B cell (primary cell): ENCODE measurements around the gene OOSP1. TPM values are rescaled to one million over a fixed set of nuclear protein-coding genes. Genes with fewer than 3 reads are reported as not detected.

Experiments
- ATAC-seq: fragments of 200-7000 bp; cut with Tn5 transposase; one replicate; pipeline ENCODE4 v1.10.0; 2021; ENCODE audit warnings: low read depth, mild to moderate bottlenecking, moderate number of reproducible peaks, moderate library complexity
- CTCF ChIA-PET: fragments of 350-600 bp; sonication (Branson Sonifier 250); formaldehyde crosslinking; loops from one replicate; lab custom pipeline; 2021; ENCODE audit warnings: antibody characterized with exemption, inconsistent platforms; lab: Charles Lee
- POLR2A ChIA-PET: fragments of 350-600 bp; sonication (Branson Sonifier 250); formaldehyde crosslinking; loops from one replicate; lab custom pipeline; 2021; ENCODE audit warnings: antibody characterized with exemption; lab: Charles Lee
- DNase-seq: peaks from one replicate; pipeline ENCODE4 v3.0.0; 2013
- H2AFZ ChIP-seq: 2 replicates; pipeline ENCODE4 v1.6.1; 2012; ENCODE audit warnings: mild to moderate bottlenecking, low read depth, low read length; ENCODE audit not compliant: insufficient read depth, poor library complexity, severe bottlenecking
- H3K27ac ChIP-seq, 2 donors: 1 replicate in 1 of 2; 2 replicates in 1 of 2; pipeline ENCODE4 v1.5.1; 2012 to 2013; ENCODE audit warnings: low read length in 2 of 2, mild to moderate bottlenecking in 2 of 2, moderate library complexity in 1 of 2
- H3K27me3 ChIP-seq, 4 experiments: fragments of 200-600 bp in 1 of 4; sonication (generic) in 1 of 4; replicated peaks in 1 of 4; 1 replicate in 2 of 4; 2 replicates in 2 of 4; pipeline versions ENCODE4 v1.6.1 to v1.7.0; 2013 to 2016; ENCODE audit warnings: low read length in 3 of 4, mild to moderate bottlenecking in 2 of 4, mixed read lengths in 1 of 4, moderate library complexity in 1 of 4; ENCODE audit not compliant: insufficient read depth in 4 of 4, control insufficient read depth in 3 of 4; ENCODE audit errors: control extremely low read depth in 1 of 4
- H3K36me3 ChIP-seq, 2 experiments: replicated peaks in 1 of 2; 1 replicate in 1 of 2; 2 replicates in 1 of 2; pipeline versions ENCODE4 v1.6.1 to v1.7.1; 2013; ENCODE audit warnings: low read length in 1 of 2; ENCODE audit not compliant: insufficient read depth in 2 of 2, control insufficient read depth in 1 of 2; ENCODE audit errors: control extremely low read depth in 1 of 2, extremely low read depth in 1 of 2
- H3K4me1 ChIP-seq, 2 donors: fragments of 200-600 bp in 1 of 2; sonication (generic) in 1 of 2; 1 replicate in 1 of 2; 2 replicates in 1 of 2; pipeline versions ENCODE4 v1.5.1 to v1.6.1; 2013 to 2017; ENCODE audit warnings: low read length in 2 of 2; ENCODE audit not compliant: control insufficient read depth in 2 of 2, insufficient read depth in 2 of 2
- H3K4me2 ChIP-seq: replicated peaks from 2 replicates; pipeline ENCODE3; 2012; ENCODE audit warnings: mild to moderate bottlenecking, low read depth, low read length; ENCODE audit not compliant: poor library complexity, severe bottlenecking
- H3K4me3 ChIP-seq, 5 experiments: fragments of 200-600 bp in 1 of 5; sonication (generic) in 1 of 5; 1 replicate in 3 of 5; 2 replicates in 2 of 5; pipeline versions ENCODE4 v1.5.1 to v1.7.0; 2011 to 2016; ENCODE audit warnings: low read length in 4 of 5, mild to moderate bottlenecking in 4 of 5, low read depth in 2 of 5, control low read depth in 1 of 5, moderate library complexity in 1 of 5; ENCODE audit not compliant: insufficient read depth in 1 of 5; ENCODE audit errors: control extremely low read depth in 1 of 5, extremely low read depth in 1 of 5
- H3K79me2 ChIP-seq: fragments of 200-600 bp; sonication (generic); one replicate; pipeline ENCODE4 v1.6.0; 2016; ENCODE audit warnings: low read length; ENCODE audit not compliant: control insufficient read depth, insufficient read depth
- H3K9ac ChIP-seq: fragments of 200-600 bp; sonication (generic); 2 replicates; pipeline ENCODE4 v1.6.1; 2017; ENCODE audit warnings: mild to moderate bottlenecking, low read length, moderate library complexity
- H3K9me3 ChIP-seq, 3 donors: one replicate each; pipeline versions ENCODE4 v1.6.1 to v1.7.1; 2013; ENCODE audit warnings: low read length in 2 of 3; ENCODE audit not compliant: control insufficient read depth in 2 of 3, insufficient read depth in 1 of 3; ENCODE audit errors: control extremely low read depth in 1 of 3
- H4K20me1 ChIP-seq: 2 replicates; pipeline ENCODE4 v1.6.0; 2012; ENCODE audit warnings: mild to moderate bottlenecking, low read length; ENCODE audit not compliant: insufficient read depth, control insufficient read depth, poor library complexity, severe bottlenecking
- H3K27ac Mint-ChIP-seq: one replicate; pipeline ENCODE4 v1.8.0; 2021; ENCODE audit warnings: mixed read lengths
- H3K27me3 Mint-ChIP-seq: one replicate; pipeline ENCODE4 v1.8.0; 2021; ENCODE audit warnings: mixed read lengths
- H3K4me1 Mint-ChIP-seq: one replicate; pipeline ENCODE4 v1.8.0; 2021; ENCODE audit warnings: mixed read lengths
- H3K4me3 Mint-ChIP-seq: one replicate; pipeline ENCODE4 v1.8.0; 2021; ENCODE audit warnings: mixed read lengths
- H3K9me3 Mint-ChIP-seq: one replicate; pipeline ENCODE4 v1.8.0; 2022; ENCODE audit warnings: mixed read lengths; ENCODE audit not compliant: insufficient read depth
- EZH2 ChIP-seq: IDR thresholded peaks from 2 replicates; pipeline ENCODE4 v1.6.1; 2012; ENCODE audit warnings: borderline replicate concordance, low read depth, mild to moderate bottlenecking, moderate library complexity, low read length; ENCODE audit not compliant: insufficient read depth, poor library complexity, severe bottlenecking
- WGBS: methylation state at CpG from one replicate; pipeline ENCODE4 v1.1.5; 2013; ENCODE audit warnings: missing lambda C conversion rate; ENCODE audit not compliant: insufficient coverage; 5-methylcytosine and 5-hydroxymethylcytosine counted together
- intact Hi-C: fragments of 100-400 bp; cut with micrococcal nuclease; formaldehyde crosslinking; loops from one replicate; pipeline ENCODE4 v1.10.0; 2022
- polyA minus RNA-seq: library from RNA; depleted of rRNA, polyadenylated mRNA; stranded (reverse); fragments of >200 nt; gene quantifications from 2 replicates; pipeline ENCODE4 v1.2.3, GENCODE V29; 2012
- polyA plus RNA-seq: library from polyadenylated mRNA; depleted of rRNA; stranded (reverse); fragments of >200 nt; gene quantifications from 2 replicates; pipeline ENCODE4 v1.2.3, GENCODE V29; 2012
- total RNA-seq, 2 donors: library from RNA; stranded (reverse); fragments of 120-200 nt in 1 of 2; gene quantifications; 1 replicate in 1 of 2; 2 replicates in 1 of 2; pipeline versions ENCODE4 v1.2.3 to v1.2.4, GENCODE V29; 2013 to 2022
- TF ChIP-seq, protein P1 (sequence below): fragments of 200-600 bp; IDR thresholded peaks from one replicate; pipeline ENCODE4 v1.8.0; 2022; ENCODE audit warnings: antibody characterized with exemption, mild to moderate bottlenecking

Gene OOSP1, protein sequence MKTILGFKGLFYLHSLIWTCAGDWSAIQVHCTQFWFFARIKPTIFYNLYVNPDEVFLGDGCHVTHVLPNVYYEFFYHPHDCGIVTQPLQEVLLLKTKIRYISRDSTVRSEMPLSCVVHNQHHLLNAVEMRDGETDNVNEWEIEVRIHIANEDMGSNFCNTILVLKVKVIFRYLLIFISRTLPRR
- total RNA-seq: not detected in 2 replicates
- total RNA-seq (2013): not detected
- polyA plus RNA-seq: not detected in 2 replicates
- polyA minus RNA-seq: not detected in 2 replicates

DNA sequence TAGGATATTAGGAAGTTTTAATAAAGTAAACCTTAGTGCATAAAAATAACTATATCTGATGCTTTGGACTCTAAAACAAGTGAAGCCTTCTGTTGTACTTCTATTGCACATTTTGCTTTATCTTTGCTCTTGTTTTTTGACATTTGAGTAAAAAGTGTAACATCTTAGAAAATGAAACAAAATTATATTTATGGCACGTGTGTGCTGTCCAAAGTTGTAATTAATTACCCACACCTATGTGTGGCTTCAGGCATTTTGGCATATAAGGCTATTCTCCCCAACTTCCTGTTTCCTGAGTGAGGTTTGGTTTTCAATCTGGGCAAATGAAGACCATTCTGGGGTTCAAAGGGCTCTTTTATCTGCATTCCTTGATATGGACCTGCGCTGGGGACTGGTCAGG, at the start of gene OOSP1:
TSS of gene OOSP1 (plus strand) at position 301 of the 400 bp plus-strand sequence. CDS start at position 324, 23 bp downstream.
- no peak within 1 kb of the TSS for H3K4me2 ChIP-seq
- no peak within 1 kb of the TSS for H3K4me3 ChIP-seq
- no peaks in the 10 kb centered on the region for H3K36me3 ChIP-seq
- H3K27me3 ChIP-seq: peaks cover 0 to 3% (median 0%) of the 10 kb centered on the region in 4 experiments
- ATAC-seq (no peak), DNase-seq (no peak)
- CTCF ChIA-PET: no interaction called here
- 100% methylated on average over 1 of the region's 2 CpGs for WGBS
- H3K9me3 Mint-ChIP-seq: no peaks in the 10 kb centered on the region
- POLR2A ChIA-PET: no interaction called here
- no peak within 1 kb of the TSS for H3K27ac ChIP-seq
- no peaks in the 10 kb centered on the region for H4K20me1 ChIP-seq
- no peaks in the 10 kb centered on the region for H3K4me1 ChIP-seq
- no peak within 1 kb of the TSS for H3K9ac ChIP-seq
- H3K4me3 Mint-ChIP-seq: no peak within 1 kb of the TSS
- no peak within 1 kb of the TSS for H3K27ac Mint-ChIP-seq
- H3K27me3 Mint-ChIP-seq: peaks cover 15% of the 10 kb centered on the region
- TF ChIP-seq EZH2: no peak
- TF ChIP-seq, protein P1, sequence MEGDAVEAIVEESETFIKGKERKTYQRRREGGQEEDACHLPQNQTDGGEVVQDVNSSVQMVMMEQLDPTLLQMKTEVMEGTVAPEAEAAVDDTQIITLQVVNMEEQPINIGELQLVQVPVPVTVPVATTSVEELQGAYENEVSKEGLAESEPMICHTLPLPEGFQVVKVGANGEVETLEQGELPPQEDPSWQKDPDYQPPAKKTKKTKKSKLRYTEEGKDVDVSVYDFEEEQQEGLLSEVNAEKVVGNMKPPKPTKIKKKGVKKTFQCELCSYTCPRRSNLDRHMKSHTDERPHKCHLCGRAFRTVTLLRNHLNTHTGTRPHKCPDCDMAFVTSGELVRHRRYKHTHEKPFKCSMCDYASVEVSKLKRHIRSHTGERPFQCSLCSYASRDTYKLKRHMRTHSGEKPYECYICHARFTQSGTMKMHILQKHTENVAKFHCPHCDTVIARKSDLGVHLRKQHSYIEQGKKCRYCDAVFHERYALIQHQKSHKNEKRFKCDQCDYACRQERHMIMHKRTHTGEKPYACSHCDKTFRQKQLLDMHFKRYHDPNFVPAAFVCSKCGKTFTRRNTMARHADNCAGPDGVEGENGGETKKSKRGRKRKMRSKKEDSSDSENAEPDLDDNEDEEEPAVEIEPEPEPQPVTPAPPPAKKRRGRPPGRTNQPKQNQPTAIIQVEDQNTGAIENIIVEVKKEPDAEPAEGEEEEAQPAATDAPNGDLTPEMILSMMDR: no peak
- H2AFZ ChIP-seq: no peak within 1 kb of the TSS
- no peaks in the 10 kb centered on the region for H3K9me3 ChIP-seq
- no peaks in the 10 kb centered on the region for H3K4me1 Mint-ChIP-seq
- intact Hi-C loops: no loop called here
- no peaks in the 10 kb centered on the region for H3K79me2 ChIP-seq

DNA sequence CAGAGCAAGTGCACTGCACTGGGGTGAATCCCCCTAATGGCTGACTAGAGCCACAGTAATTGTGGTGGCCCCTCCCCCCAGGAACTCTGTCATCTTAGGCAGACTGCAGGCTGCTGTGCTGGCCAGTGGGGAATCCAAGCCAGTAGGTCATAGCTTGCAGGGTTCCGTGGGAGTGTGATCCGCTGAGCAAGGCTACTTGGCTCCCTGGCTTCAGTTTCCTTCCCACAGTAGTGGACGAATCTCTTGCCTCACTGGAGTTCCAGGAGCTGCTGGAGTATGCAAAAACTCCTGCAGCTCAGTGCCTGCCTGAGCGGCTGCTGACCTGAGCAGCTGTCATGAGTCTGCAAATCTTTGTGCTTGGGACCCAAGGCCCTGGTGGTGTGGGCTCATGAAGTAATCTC, 46.5 kb upstream of the OOSP1 start:
- ChIA-PET CTCF (no interaction called here), POLR2A (no interaction called here)
- Mint-ChIP-seq H3K4me1 (no peaks in the 10 kb centered on the region), H3K27me3 (peaks cover 22% of the 10 kb centered on the region), H3K9me3 (peaks cover 22% of the 10 kb centered on the region), H3K27ac (no peak overlapping the region), H3K4me3 (no peak overlapping the region)
- ATAC-seq: no peak
- Histone ChIP-seq H3K4me2 (no peak overlapping the region), H3K79me2 (no peaks in the 10 kb centered on the region), H3K27ac (no peak overlapping the region), H2AFZ (no peak overlapping the region), H3K9me3 (peaks cover 2 to 12% (median 4%) of the 10 kb centered on the region in 3 donors), H3K4me3 (no peak overlapping the region), H3K4me1 (no peaks in the 10 kb centered on the region), H3K36me3 (no peaks in the 10 kb centered on the region), H3K27me3 (peaks cover 0 to 3% (median 0%) of the 10 kb centered on the region in 4 experiments), H3K9ac (no peak overlapping the region), H4K20me1 (no peaks in the 10 kb centered on the region)
- WGBS: 55% methylated on average over 4 of the region's 4 CpGs
- TF ChIP-seq, protein P1: no peak
- TF ChIP-seq EZH2: no peak
- intact Hi-C loops: no loop called here
- DNase-seq: no peak
